H1 (cell line): Measurements from ENCODE around the gene TTC36.

ENCODE experiments used
- CTCF ChIP-seq, 3 experiments: IDR thresholded peaks; 1 replicate in 2 of 3; 2 replicates in 1 of 3; pipeline versions ENCODE4 v1.5.1 to v1.6.1; 2011; ENCODE audit warnings: low read length in 3 of 3, mild to moderate bottlenecking in 3 of 3, inconsistent platforms in 2 of 3, low read depth in 1 of 3, moderate library complexity in 1 of 3; ENCODE audit not compliant: insufficient read depth in 1 of 3; ENCODE audit errors: control extremely low read depth in 1 of 3
- GTF2F1 ChIP-seq: IDR thresholded peaks from 2 replicates; pipeline ENCODE4 v1.6.1; 2012; ENCODE audit warnings: low read depth, low read length, improper control_type of control experiment, borderline replicate concordance
- JUND ChIP-seq: IDR thresholded peaks from 2 replicates; pipeline ENCODE4 v1.6.1; 2011; ENCODE audit warnings: mild to moderate bottlenecking, improper control_type of control experiment, low read length
- MAFK ChIP-seq: IDR thresholded peaks from 2 replicates; pipeline ENCODE4 v1.6.1; 2012; ENCODE audit warnings: low read depth, mild to moderate bottlenecking, improper control_type of control experiment, low read length
- NRF1 ChIP-seq: IDR thresholded peaks from 2 replicates; pipeline ENCODE4 v1.6.1; 2011; ENCODE audit warnings: mild to moderate bottlenecking, low read depth, low read length, improper control_type of control experiment
- SIX5 ChIP-seq: IDR thresholded peaks from 2 replicates; pipeline ENCODE4 v1.6.1; 2011; ENCODE audit warnings: mild to moderate bottlenecking, low read depth, low read length

- no peak for TF ChIP-seq SIX5
- TF ChIP-seq MAFK = no peak
- no peak for TF ChIP-seq JUND
- TF ChIP-seq CTCF (IDR thresholded peaks at IDR 0.05; ENCODE audit: control extremely low read depth in 1 of 3, insufficient read depth in 1 of 3, low read depth in 1 of 3, low read length in 3 of 3) = no peak
- TF ChIP-seq NRF1 = no peak
- no peak for TF ChIP-seq GTF2F1
Measured at GRCh38 chr11:118527109-118527508, at the start of gene TTC36.
